Stimulated activated CD8-positive, alpha-beta memory T cell treated with anti-CD3 and anti-CD28 coated beads, Interleukin-15, amount 100 ng/mL, for 4 hours (primary cell): ENCODE data around the gene CAMKMT.

ENCODE experiments used
- DNase-seq, 2 donors: peaks; one replicate each; pipeline ENCODE4 v3.0.0-alpha.2; 2020; ENCODE audit warnings: low read depth in 2 of 2

CAMKMT gene

DNA sequence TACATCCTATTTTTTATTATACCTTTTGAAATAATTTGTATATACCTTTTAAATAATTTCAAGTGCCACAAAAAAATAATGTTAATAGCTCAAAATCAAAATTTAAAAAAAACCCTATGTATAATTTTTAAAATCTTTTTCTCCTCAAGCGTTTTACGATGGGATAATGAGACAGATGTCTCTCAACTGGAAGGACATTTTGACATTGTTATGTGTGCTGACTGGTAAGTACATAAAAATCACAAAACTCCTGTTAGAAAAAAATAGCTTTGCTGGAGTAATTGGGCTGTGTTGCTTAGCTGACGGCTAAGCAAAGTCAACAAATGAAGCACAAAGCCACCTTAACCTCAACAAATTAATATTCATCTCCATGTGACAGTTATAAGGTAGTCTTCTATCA, 381.7 kb downstream of the CAMKMT start:
- no peak for DNase-seq

DNA sequence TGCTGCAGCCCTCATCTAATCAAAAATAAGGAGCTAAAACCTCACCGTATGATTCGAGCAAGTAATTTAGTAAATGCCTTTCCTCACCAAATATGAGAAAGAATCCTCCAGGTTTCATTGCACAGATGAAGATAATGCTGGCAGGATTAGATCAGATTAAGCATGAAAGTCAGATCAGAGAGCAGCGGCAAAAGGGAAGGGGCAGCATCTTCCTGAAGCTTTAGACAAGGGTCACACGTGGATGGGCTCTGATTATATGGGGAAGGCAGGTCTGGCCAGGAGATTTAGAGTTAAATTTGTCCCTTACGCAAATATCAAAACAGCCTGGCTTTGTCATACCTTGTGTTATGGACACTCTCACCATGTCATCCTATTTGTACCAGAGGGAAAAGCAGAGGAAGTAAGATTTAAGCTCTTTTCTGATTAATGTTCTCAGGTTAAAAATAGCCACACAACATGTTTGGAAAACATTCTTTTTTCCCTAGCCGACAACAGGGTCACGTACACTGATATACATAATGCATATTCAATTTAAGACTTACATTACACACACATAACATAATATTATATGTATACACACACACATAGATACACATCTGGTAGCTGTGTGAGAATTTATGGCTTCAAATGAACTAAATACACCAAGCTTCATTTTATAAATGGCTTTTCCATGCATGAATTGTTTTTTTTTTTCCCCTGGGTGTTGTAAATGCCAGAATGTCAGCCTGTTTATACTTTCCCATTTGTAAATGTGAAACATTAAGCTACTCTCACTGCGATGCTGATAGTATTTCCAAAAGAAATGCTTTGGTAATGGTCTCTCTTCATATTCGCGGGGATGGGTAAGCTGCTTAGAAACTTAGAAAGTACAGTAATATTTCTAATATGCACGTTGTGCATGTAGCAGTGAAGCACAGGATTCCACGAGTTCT, 383.5 kb downstream of the CAMKMT start:
- DNase-seq, result no peak

DNA sequence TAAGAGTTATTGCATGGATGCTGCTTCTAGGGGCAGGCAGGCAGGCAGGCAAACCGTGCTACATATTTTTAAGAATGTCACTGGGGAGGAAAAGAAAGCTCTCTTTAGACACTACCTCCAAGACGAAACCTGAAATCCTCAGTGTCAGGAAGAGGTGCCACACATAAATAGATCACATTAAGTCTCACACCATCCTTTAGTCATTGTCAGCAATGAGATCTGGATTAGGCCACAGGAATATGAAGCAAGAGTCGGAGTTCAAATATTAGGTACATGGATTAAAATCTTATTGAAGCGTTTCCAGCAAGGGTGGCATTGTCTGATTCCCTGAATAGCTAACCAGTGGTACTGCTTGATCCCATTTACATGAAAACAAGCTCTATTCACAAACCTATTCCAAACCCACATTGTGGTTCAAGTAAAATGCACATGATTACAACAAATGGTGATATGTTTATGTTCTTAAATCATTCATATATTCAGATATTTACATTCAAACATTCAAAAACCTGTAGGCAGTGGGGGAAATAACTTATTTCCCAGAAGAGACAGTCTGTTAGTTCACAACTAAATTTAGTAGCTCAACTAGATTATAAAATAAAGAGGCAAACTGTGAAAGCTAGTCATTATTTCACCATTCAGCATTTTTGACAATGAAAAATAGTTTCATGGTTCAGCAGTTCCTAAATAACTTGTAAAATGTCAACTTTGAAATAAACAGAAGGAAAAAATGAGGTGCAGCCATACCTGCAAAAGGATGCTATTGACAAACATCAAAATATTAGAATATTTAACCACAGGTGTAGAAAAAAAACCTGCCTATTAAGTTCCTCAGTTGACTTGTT, 384.4 kb downstream of the CAMKMT start:
- no peak for DNase-seq

DNA sequence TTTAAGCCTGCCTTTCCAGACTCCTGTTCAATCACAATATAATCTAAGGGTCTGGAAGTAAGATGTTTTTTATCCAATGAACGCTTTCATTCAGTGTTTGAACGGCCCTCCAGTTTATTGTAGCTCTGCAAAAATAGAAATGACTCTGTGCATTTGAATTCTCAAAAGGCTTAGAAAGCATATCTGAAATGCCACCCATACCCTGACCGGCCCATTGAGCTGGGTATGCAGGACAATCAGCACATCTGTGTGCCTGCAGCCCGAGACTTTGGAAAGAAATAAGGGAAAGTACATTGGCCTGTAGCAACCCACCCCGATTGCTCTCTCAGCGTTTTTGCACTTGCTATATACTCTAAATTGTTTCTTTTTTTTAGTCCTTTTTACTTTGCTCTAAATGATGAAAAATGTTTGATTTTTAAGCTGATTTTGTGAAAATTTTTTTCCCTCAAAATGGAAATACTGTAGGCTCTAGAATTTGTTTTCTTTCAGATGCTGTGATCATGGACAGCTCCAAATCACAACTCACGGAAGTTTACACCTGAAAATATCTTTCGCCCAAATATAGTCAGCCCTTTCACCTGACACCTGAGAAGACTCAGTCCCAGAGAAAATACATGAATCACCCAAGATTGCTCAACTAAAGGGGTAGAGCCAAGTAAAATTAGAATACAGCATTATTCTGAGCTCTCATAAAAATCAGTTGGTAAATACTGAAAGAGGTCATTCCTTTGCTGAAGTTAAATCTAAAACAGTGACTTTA, 385.3 kb downstream of the CAMKMT start:
- no peak for DNase-seq

DNA sequence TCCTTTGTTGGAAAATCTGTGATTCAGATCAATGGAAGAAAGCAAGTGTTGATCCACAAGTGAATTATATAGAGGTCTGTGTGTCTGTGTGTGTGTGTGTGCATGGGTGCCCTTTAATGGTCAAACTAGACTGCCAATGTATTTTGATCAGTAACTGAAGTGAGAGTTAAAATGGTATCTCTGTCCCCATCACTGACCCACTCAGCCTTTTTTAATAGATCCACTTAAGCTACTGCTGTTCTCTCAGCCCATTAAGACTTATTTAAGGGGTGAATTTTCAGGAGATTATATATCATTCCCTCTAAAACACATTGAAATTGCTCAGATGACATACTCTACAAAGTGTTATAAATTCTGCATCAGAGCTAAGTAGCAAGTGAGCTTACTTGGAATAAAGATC, 386.0 kb downstream of the CAMKMT start:
- DNase-seq, result no peak

DNA sequence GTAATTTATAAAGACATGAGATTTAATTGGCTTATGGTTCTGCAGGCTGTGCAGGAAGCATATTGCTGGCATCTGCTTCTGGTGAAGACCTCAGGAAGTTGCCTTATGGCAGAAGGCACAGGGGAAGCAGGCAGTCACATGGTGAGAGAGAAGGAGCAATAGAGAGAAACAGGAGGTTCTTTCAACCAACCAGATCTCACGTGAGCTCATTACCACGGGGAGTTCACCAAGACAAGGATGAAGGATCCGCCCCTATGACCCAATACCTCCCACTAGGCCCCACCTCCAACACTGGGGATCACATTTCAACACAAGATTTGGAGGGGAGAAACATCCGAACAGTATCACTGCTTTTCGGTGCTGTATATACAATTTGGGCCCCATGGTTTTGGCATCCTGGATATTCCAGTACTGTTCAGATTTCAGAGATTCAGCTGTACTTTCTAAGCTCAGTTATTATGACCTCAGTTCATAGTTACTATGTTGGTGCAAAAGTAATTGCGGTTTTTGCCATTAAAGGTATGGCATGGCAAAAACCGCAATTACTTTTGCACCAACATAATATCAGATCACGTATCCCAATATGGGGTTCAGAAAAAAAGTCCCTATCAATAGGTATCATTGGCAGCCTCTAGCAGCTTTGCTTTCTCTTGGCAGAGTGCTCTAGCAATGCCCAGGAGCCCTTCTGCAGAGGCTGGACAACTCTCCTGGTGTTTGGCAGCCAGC, 390.2 kb downstream of the CAMKMT start:
- DNase-seq, result no peak

DNA sequence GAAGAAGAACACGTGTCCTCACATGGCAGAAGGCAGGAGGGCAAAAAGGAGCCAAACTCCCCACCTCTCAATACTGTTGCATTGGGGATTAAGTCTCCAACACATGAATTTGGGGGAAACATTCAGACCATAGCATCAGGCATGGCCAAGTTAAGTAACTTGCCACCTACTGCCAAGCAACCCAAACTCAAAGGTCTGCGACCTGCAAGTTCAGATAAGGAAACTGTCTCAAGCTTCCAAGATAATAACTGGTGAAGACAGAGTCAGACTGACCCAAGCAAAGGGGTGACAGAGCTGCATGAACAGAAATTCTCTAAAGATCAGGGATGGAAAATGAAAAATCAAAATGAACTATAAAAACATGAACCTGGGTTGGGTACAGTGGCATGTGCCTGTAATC, 391.0 kb downstream of the CAMKMT start:
- DNase-seq, result no peak

DNA sequence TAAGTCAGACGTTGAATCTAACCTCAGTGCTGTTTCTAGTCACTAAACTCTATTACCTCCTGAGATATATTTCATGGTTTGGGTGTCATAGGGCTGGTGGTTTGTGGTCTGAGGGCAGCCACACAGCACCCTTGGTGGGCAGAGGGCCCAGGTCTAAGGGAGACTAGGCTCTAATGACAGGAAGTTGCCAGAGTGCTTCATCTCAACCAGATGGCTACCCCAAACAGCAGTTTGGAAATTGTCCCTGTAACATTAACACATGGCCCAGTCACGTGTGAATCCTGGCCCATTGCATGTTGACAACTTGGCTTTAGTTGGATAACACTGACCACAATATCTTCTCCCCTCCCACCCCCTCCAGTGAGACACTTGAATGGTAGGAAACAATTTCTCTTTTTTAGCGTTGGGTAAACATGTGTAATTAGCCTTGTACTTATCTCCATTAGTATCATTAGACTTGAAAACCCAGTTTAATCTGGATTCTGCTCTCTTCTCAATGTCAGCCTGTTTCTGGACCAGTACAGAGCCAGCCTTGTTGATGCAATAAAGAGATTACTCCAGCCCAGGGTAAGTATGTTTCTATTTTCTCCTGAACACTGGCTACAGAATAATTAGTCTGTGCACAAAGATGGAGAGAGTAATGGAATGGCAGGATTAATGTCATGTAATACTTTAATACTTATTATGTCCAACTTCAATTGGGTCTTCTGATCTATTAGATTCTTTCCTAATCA, 392.0 kb downstream of the CAMKMT start:
- DNase-seq, result no peak

DNA sequence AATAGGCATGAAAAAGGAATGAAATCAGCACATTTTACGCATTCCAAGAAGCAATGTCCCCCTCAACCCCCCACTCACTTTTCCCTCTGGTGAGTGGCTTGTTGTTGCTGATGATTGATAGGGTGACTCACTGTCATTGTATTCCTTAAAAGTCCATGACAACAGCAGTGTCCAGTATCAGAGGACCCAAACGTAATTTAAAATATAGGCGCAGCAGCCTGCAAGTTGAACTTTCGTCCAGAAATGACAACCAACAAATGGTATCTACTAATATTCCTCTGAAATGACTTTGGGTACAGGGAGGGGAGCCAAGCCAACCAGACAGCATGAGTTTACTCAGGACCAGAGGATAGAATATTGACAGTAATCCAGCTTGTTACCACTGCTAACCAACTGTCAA, 396.8 kb downstream of the CAMKMT start:
- no peak for DNase-seq

DNA sequence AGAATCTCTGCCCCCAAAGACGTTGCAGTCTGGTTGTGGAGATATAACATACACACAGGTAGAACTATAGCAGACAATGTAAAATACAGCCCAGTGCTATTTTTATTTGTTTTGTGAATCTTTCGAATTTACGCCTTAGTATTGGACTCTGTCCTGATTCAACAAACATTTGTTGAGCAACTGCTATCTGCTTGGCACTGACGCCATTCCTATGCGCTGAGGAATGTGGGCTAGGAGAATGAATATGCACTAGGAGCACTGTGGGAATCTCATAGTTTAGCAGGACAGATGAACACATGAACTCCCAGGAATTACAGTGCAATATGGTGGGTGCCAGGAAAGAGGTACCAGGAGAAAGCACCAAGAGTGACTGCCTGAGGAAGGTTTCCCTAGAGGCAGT, 398.1 kb downstream of the CAMKMT start:
- no peak for DNase-seq

DNA sequence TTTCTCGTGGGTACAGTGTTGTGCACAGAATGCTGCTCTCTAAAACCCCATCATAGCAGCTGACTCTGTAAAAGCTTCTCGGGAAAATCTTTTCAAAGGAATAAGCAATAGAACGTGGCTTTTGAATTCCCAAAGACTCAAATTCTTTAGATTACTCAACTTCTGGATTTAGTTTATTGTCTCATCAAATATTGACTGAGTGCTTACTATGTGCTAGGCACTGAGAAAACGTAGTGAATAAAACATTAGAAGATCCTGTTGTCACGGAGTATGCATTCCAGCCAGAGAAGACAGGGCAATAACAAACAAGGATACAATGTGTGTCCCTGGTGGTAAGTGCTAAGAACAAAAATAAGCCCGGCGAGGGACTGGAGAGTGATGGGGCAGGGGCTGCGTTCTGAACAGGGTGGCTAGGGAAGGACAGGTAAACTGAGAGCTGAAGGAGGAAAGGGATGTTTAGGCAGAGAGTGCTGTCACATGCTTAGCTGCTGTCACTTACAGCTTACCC, 401.6 kb downstream of the CAMKMT start:
- DNase-seq, result no peak

DNA sequence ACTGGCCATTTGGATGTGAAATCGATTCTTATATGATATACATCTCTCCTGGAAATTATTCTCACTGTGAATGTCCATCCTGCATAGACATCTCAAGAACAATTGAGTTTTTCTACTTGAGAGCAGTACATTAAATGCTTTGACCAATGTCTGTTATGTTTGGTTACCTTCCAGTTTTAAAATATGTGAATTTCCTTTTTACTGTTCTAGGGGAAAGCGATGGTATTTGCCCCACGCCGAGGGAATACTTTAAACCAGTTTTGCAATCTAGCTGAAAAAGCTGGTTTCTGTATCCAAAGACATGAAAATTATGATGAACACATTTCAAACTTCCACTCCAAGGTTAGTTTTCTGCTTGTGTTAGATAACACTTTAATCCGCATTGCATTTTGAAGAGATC, 404.5 kb downstream of the CAMKMT start:
- DNase-seq, result no peak

DNA sequence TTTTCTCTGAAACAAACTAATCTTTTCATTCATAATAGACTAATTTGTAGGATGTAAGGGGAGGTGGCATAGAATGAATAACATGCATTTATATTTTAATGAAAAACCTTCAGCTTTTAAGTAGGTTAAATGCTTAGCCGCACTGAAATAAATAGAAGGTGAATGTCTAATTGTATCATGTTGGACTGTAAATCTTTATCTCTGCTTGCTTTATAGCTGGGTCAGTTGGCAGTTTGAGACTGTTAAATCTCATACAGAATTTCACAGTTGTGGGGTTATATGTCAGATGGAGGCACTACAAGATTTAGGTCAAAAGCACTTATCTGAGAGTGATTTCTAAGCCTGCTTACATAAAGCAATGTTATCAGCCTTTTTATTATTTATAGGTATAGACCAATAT, 405.0 kb downstream of the CAMKMT start:
- DNase-seq, result no peak

DNA sequence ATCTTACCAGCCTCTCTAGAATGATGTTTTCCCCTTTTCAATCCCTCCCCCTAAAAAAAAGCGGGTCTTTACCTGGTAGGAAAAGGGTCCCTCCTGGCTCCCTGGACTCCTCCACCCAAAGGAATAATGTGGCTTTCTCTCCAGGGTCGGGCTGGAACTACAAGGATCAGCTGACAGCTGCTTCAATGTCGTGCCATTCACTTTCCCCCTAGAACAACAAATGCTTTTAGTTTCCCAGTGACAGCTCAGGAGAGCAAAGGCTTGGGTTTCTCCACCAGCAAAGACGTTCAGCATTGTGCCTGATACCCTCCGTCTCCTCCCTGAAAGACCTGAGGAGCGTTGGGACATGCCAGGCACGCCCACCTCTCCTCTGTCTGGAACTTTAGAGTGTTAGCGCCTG, 405.9 kb downstream of the CAMKMT start:
- DNase-seq, result no peak

DNA sequence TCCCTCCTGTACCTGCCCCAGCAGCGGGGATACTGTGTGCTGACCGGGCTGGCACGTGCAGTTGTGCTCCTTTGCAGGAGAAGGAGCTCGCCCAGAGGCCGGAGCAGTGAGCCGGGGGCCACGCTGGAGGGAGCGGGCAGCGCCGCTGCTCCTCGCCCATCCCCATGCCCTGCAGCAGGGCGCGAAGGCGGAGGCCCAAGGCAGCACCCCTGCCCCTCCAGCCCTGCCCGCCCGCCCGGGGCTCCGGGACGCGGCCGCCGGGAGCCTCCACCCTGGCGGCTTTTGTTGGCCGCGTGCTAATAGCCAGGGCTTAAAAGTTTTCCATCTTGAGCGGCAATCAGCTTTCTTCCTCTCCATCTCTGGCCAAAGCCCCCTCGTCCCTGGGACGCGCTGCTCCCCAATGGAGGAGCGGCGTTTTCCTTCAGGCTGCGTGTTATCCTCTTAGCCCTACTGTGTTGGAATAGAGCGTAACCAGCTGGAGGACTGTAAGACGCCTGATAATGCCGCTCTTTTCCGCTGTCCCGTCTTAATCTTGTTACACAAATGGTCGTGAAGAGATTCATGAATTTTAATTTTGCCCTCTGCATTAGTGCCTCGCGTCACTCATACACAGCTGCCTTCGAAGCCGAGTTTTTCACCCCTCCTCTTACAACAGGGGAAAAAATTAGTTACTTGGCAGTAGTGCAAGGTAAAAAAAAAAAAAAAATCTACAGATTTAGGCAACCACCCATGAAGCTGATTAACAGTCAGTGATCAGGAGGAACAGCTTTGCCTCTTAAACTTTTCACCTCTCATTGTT, 406.9 kb downstream of the CAMKMT start:
- DNase-seq, result no peak

DNA sequence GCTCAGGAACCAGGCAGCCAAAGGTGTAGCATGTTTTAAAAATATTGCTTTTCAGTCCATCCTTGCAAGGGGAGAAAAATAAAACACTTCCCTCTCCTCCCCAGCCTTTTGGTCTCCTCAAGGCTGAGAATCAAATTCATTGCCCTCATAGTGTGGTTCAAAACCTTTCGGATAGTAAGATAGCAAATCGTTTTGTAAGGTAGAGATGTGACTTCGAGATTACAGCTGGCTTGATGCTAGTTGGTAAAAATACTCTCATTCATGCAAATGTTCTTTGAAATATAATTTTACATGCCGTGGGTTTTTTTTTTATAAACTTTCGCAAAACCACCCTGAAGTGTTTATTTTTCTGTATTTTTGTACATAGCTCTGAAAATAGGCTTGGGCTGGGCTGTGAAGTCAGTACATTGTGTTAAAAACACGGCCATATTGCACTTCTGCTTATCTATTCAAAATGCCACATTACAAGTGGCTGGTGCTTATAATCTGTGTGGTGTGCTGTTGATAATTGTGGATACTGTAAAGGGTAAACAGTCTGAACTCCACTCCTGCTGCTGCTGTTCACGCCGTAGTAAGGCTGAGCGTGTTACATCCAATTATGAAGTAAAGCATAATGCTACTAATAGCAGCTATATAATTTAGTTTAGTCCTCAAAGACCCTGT, 407.7 kb downstream of the CAMKMT start:
- no peak for DNase-seq

DNA sequence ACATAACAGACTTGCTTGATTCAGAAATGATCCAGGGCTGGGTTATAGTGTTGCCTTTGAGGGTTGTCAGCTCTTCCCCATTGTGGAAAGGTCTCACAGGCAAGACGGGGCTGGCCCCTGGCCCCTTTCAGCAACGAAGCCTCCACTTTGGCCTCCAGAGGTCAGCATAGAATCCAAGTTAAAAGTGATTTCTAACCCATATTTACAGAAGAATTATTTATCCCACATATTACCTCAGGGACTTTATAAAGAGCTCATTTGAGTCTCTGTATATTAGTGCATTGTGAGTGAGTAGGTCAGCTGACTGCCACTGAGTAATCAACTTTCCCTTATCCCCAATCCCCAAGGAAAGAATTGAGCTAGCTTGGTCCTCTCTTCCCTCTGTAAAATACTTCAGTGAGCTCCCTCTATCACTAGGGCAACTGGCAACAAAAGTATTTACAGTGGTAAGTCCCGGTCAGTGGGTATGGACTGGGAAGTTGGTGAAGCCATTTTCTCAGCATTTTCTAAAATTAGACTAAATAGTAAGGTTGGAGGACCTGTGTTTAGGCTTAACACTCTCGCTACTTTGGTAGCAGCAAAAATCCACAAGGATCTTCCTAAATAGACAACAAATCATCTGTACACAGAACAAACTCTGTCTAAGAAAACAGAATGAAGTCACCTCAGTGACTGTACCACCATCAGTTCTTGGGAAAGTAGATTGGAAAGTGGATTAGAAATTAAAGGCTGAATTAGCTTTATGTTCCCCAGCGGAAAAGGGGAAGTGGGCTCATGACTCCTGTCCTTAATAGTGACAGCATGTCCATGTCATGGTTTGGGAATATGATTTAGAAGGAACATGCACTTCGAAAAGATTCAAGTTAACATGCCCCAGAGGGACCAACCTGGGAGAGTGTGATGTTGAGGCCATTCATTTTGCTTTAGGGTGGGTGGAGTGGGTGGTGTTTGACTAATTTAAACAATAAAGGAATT, 408.8 kb downstream of the CAMKMT start:
- no peak for DNase-seq

DNA sequence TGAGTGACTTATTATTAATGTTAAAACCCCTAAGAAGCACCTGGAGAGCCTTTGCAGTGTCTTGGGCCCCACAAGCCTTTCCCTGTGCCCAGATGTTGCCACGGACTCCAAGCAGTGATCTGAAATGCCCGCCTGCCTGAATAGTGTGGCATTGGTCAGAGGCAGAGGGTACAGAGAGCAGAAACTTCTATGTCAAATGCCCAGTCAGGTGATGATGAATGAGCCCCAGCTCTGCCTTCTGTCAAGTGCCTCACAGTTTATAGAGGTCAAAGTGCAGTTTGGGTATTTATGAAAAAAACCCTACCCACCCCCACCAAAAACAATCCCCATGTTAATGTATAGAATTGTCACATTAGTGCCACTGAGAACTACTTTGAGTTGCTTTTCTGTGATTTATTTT, 409.8 kb downstream of the CAMKMT start:
- no peak for DNase-seq
